B cell (primary cell): Measurements from ENCODE around the gene CDK13. TPM values are rescaled to one million over a fixed set of nuclear protein-coding genes. Genes with fewer than 3 reads are reported as not detected.

Experiments used
- ATAC-seq: fragments of 200-7000 bp; cut with Tn5 transposase; one replicate; pipeline ENCODE4 v1.10.0; 2021; ENCODE audit warnings: low read depth, mild to moderate bottlenecking, moderate number of reproducible peaks, moderate library complexity
- CTCF ChIA-PET: fragments of 350-600 bp; sonication (Branson Sonifier 250); formaldehyde crosslinking; loops from one replicate; lab custom pipeline; 2021; ENCODE audit warnings: antibody characterized with exemption, inconsistent platforms; lab: Charles Lee
- POLR2A ChIA-PET: fragments of 350-600 bp; sonication (Branson Sonifier 250); formaldehyde crosslinking; loops from one replicate; lab custom pipeline; 2021; ENCODE audit warnings: antibody characterized with exemption; lab: Charles Lee
- DNase-seq: peaks from one replicate; pipeline ENCODE4 v3.0.0; 2013
- H2AFZ ChIP-seq: 2 replicates; pipeline ENCODE4 v1.6.1; 2012; ENCODE audit warnings: mild to moderate bottlenecking, low read depth, low read length; ENCODE audit not compliant: insufficient read depth, poor library complexity, severe bottlenecking
- H3K27ac ChIP-seq, 2 donors: 1 replicate in 1 of 2; 2 replicates in 1 of 2; pipeline ENCODE4 v1.5.1; 2012 to 2013; ENCODE audit warnings: low read length in 2 of 2, mild to moderate bottlenecking in 2 of 2, moderate library complexity in 1 of 2
- H3K27me3 ChIP-seq, 4 experiments: fragments of 200-600 bp in 1 of 4; sonication (generic) in 1 of 4; replicated peaks in 1 of 4; 1 replicate in 2 of 4; 2 replicates in 2 of 4; pipeline versions ENCODE4 v1.6.1 to v1.7.0; 2013 to 2016; ENCODE audit warnings: low read length in 3 of 4, mild to moderate bottlenecking in 2 of 4, mixed read lengths in 1 of 4, moderate library complexity in 1 of 4; ENCODE audit not compliant: insufficient read depth in 4 of 4, control insufficient read depth in 3 of 4; ENCODE audit errors: control extremely low read depth in 1 of 4
- H3K36me3 ChIP-seq, 2 experiments: replicated peaks in 1 of 2; 1 replicate in 1 of 2; 2 replicates in 1 of 2; pipeline versions ENCODE4 v1.6.1 to v1.7.1; 2013; ENCODE audit warnings: low read length in 1 of 2; ENCODE audit not compliant: insufficient read depth in 2 of 2, control insufficient read depth in 1 of 2; ENCODE audit errors: control extremely low read depth in 1 of 2, extremely low read depth in 1 of 2
- H3K4me1 ChIP-seq, 2 donors: fragments of 200-600 bp in 1 of 2; sonication (generic) in 1 of 2; 1 replicate in 1 of 2; 2 replicates in 1 of 2; pipeline versions ENCODE4 v1.5.1 to v1.6.1; 2013 to 2017; ENCODE audit warnings: low read length in 2 of 2; ENCODE audit not compliant: control insufficient read depth in 2 of 2, insufficient read depth in 2 of 2
- H3K4me2 ChIP-seq: replicated peaks from 2 replicates; pipeline ENCODE3; 2012; ENCODE audit warnings: mild to moderate bottlenecking, low read depth, low read length; ENCODE audit not compliant: poor library complexity, severe bottlenecking
- H3K4me3 ChIP-seq, 5 experiments: fragments of 200-600 bp in 1 of 5; sonication (generic) in 1 of 5; 1 replicate in 3 of 5; 2 replicates in 2 of 5; pipeline versions ENCODE4 v1.5.1 to v1.7.0; 2011 to 2016; ENCODE audit warnings: low read length in 4 of 5, mild to moderate bottlenecking in 4 of 5, low read depth in 2 of 5, control low read depth in 1 of 5, moderate library complexity in 1 of 5; ENCODE audit not compliant: insufficient read depth in 1 of 5; ENCODE audit errors: control extremely low read depth in 1 of 5, extremely low read depth in 1 of 5
- H3K79me2 ChIP-seq: fragments of 200-600 bp; sonication (generic); one replicate; pipeline ENCODE4 v1.6.0; 2016; ENCODE audit warnings: low read length; ENCODE audit not compliant: control insufficient read depth, insufficient read depth
- H3K9ac ChIP-seq: fragments of 200-600 bp; sonication (generic); 2 replicates; pipeline ENCODE4 v1.6.1; 2017; ENCODE audit warnings: mild to moderate bottlenecking, low read length, moderate library complexity
- H3K9me3 ChIP-seq, 3 donors: one replicate each; pipeline versions ENCODE4 v1.6.1 to v1.7.1; 2013; ENCODE audit warnings: low read length in 2 of 3; ENCODE audit not compliant: control insufficient read depth in 2 of 3, insufficient read depth in 1 of 3; ENCODE audit errors: control extremely low read depth in 1 of 3
- H4K20me1 ChIP-seq: 2 replicates; pipeline ENCODE4 v1.6.0; 2012; ENCODE audit warnings: mild to moderate bottlenecking, low read length; ENCODE audit not compliant: insufficient read depth, control insufficient read depth, poor library complexity, severe bottlenecking
- H3K27ac Mint-ChIP-seq: one replicate; pipeline ENCODE4 v1.8.0; 2021; ENCODE audit warnings: mixed read lengths
- H3K27me3 Mint-ChIP-seq: one replicate; pipeline ENCODE4 v1.8.0; 2021; ENCODE audit warnings: mixed read lengths
- H3K4me1 Mint-ChIP-seq: one replicate; pipeline ENCODE4 v1.8.0; 2021; ENCODE audit warnings: mixed read lengths
- H3K4me3 Mint-ChIP-seq: one replicate; pipeline ENCODE4 v1.8.0; 2021; ENCODE audit warnings: mixed read lengths
- H3K9me3 Mint-ChIP-seq: one replicate; pipeline ENCODE4 v1.8.0; 2022; ENCODE audit warnings: mixed read lengths; ENCODE audit not compliant: insufficient read depth
- CTCF ChIP-seq: fragments of 200-600 bp; IDR thresholded peaks from one replicate; pipeline ENCODE4 v1.8.0; 2022; ENCODE audit warnings: antibody characterized with exemption, mild to moderate bottlenecking
- EZH2 ChIP-seq: IDR thresholded peaks from 2 replicates; pipeline ENCODE4 v1.6.1; 2012; ENCODE audit warnings: borderline replicate concordance, low read depth, mild to moderate bottlenecking, moderate library complexity, low read length; ENCODE audit not compliant: insufficient read depth, poor library complexity, severe bottlenecking
- WGBS: methylation state at CpG from one replicate; pipeline ENCODE4 v1.1.5; 2013; ENCODE audit warnings: missing lambda C conversion rate; ENCODE audit not compliant: insufficient coverage; 5-methylcytosine and 5-hydroxymethylcytosine counted together
- intact Hi-C: fragments of 100-400 bp; cut with micrococcal nuclease; formaldehyde crosslinking; loops from one replicate; pipeline ENCODE4 v1.10.0; 2022
- polyA plus RNA-seq: library from polyadenylated mRNA; depleted of rRNA; stranded (reverse); fragments of >200 nt; gene quantifications from 2 replicates; pipeline ENCODE4 v1.2.3, GENCODE V29; 2012
- total RNA-seq, 2 donors: library from RNA; stranded (reverse); fragments of 120-200 nt in 1 of 2; gene quantifications; 1 replicate in 1 of 2; 2 replicates in 1 of 2; pipeline versions ENCODE4 v1.2.3 to v1.2.4, GENCODE V29; 2013 to 2022

Gene CDK13
- total and polyA plus RNA-seq, 2 donors (not counting 1 experiment from before 2014, with no cell fraction given), result 56.1 to 146 TPM

DNA sequence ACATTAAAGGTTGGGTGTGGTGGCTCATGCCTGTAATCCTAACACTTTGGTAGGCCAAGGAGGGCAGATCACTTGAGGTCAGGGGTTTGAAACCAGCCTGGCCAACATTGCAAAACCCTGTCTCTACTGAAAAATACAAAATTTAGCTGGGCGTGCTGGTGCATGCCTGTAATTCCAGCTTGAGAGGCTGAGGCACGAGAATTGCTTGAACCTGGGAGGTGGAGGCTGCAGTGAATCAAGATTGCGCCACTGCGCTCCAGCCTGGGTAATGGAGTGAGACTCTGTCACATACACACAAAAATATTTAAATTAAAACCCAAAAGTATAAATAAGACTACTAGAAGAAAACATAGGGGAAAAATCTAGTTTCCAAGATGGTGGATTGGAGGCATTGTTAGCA is 41.9 kb upstream of the CDK13 start:
- H3K27me3 Mint-ChIP-seq, result peaks cover 7% of the 10 kb centered on the region
- no peak overlapping the region for H3K4me2 ChIP-seq
- H3K27ac ChIP-seq, result no peak overlapping the region

DNA sequence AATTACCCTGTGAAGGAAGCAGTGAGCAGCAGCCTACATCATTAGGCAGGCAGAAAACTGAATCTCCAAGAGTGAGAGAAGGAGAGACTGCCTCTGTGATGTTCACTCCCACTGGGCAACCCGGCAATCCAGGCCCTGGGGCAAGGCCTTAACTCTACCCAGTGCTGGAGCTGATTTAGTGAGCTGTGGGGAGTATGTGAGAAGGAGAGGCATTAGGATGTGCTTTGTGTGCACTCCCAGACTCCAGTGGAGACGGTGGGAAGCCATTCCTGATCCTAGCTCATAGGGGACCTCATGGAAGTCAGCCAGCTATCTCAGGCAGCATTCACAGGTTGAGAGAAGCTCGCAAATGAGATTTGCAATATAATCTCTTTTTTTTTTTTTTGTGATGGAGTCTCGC is 41.1 kb upstream of the CDK13 start:
- Histone ChIP-seq H3K4me1 (no peaks in the 10 kb centered on the region), H3K27ac (no peak overlapping the region), H3K4me2 (no peak overlapping the region), H3K79me2 (no peaks in the 10 kb centered on the region), H4K20me1 (no peaks in the 10 kb centered on the region), H3K9me3 (peaks cover 2 to 3% (median 3%) of the 10 kb centered on the region in 3 donors), H3K36me3 (no peaks in the 10 kb centered on the region), H3K4me3 (no peak overlapping the region), H3K27me3 (no peaks in the 10 kb centered on the region), H3K9ac (no peak overlapping the region), H2AFZ (no peak overlapping the region)
- Mint-ChIP-seq H3K27ac (no peak overlapping the region), H3K4me3 (no peak overlapping the region), H3K9me3 (peaks cover 9% of the 10 kb centered on the region), H3K4me1 (no peaks in the 10 kb centered on the region), H3K27me3 (peaks cover 4% of the 10 kb centered on the region)
- ChIA-PET POLR2A (no interaction called here), CTCF (interaction anchor here (0.9 to 3.3 kb wide), 2 partner anchors 9 to 13 kb away, joined by 4 to 15 read pairs; no protein-coding TSS in a partner anchor)
- ATAC-seq, result no peak
- 96% methylated on average over 3 of the region's 4 CpGs for WGBS
- no peak for DNase-seq
- intact Hi-C loops, result no loop called here
- no peak for TF ChIP-seq EZH2
- no peak for TF ChIP-seq CTCF

More for the DNA sequence above, 41.9 kb upstream of the CDK13 start:
- ChIA-PET POLR2A (no interaction called here), CTCF (interaction anchor here (3.3 kb wide), 1 partner anchor 12 kb away, joined by 15 read pairs; no protein-coding TSS in a partner anchor)
- no peak overlapping the region for H3K4me3 Mint-ChIP-seq
- Histone ChIP-seq H3K9me3 (peaks cover 2 to 3% (median 3%) of the 10 kb centered on the region in 3 donors), H2AFZ (no peak overlapping the region), H3K9ac (no peak overlapping the region), H4K20me1 (no peaks in the 10 kb centered on the region), H3K4me3 (no peak overlapping the region), H3K79me2 (no peaks in the 10 kb centered on the region), H3K27me3 (no peaks in the 10 kb centered on the region), H3K36me3 (no peaks in the 10 kb centered on the region), H3K4me1 (no peaks in the 10 kb centered on the region)
- no peak for ATAC-seq
- intact Hi-C loops, result no loop called here
- WGBS, result 80% methylated on average over 2 of the region's 4 CpGs
- no peak overlapping the region for H3K27ac Mint-ChIP-seq
- peaks cover 9% of the 10 kb centered on the region for H3K9me3 Mint-ChIP-seq
- DNase-seq, result no peak
- no peak for TF ChIP-seq CTCF
- no peak for TF ChIP-seq EZH2
- H3K4me1 Mint-ChIP-seq, result no peaks in the 10 kb centered on the region
